Mesenchymal stem cell (in vitro differentiated cells and primary cell): Measurements from ENCODE around the gene GPR65.
A peak's percentile ranks its signal among the peaks of the same experiment; 100 is the strongest.

Source experiments
- DNase-seq: peaks from one replicate; pipeline ENCODE4 v3.0.0-alpha.2; 2013
- H2AFZ ChIP-seq: one replicate; pipeline ENCODE4 v1.6.1; 2013; ENCODE audit warnings: low read depth, mild to moderate bottlenecking, control low read depth, inconsistent platforms, low read length, moderate library complexity
- H2AK5ac ChIP-seq: 2 replicates; pipeline ENCODE4 v1.6.1; 2013; ENCODE audit warnings: low read length, moderate library complexity, mild to moderate bottlenecking, inconsistent platforms; ENCODE audit not compliant: severe bottlenecking
- H2BK120ac ChIP-seq: one replicate; pipeline ENCODE4 v1.6.1; 2013; ENCODE audit warnings: low read depth, mild to moderate bottlenecking, inconsistent platforms, low read length, moderate library complexity
- H2BK12ac ChIP-seq, 2 experiments: one replicate each; pipeline ENCODE4 v1.6.1; 2013; ENCODE audit warnings: inconsistent platforms in 2 of 2, low read length in 2 of 2, mild to moderate bottlenecking in 2 of 2, moderate library complexity in 2 of 2, control low read depth in 1 of 2
- H2BK15ac ChIP-seq: one replicate; pipeline ENCODE4 v1.6.1; 2013; ENCODE audit warnings: mild to moderate bottlenecking, low read depth, inconsistent platforms; ENCODE audit not compliant: poor library complexity, severe bottlenecking
- H2BK5ac ChIP-seq: 2 replicates; pipeline ENCODE4 v1.6.1; 2013; ENCODE audit warnings: low read depth, mild to moderate bottlenecking, low read length, control low read depth, inconsistent platforms; ENCODE audit not compliant: poor library complexity, severe bottlenecking
- H3K14ac ChIP-seq, 2 experiments: one replicate each; pipeline ENCODE4 v1.6.1; 2013; ENCODE audit warnings: inconsistent platforms in 2 of 2, low read length in 2 of 2, control low read depth in 1 of 2, mild to moderate bottlenecking in 1 of 2, moderate library complexity in 1 of 2
- H3K18ac ChIP-seq, 2 experiments: one replicate each; pipeline ENCODE4 v1.6.1; 2013; ENCODE audit warnings: inconsistent platforms in 2 of 2, low read length in 2 of 2, control low read depth in 1 of 2, low read depth in 1 of 2, mild to moderate bottlenecking in 1 of 2
- H3K23ac ChIP-seq, 2 experiments: one replicate each; pipeline ENCODE4 v1.6.1; 2013; ENCODE audit warnings: inconsistent platforms in 2 of 2, low read length in 2 of 2, mild to moderate bottlenecking in 2 of 2, moderate library complexity in 2 of 2, control low read depth in 1 of 2
- H3K27ac ChIP-seq: 2 replicates; pipeline ENCODE4 v1.5.1; 2013; ENCODE audit warnings: mild to moderate bottlenecking, moderate library complexity, low read length, control low read depth, inconsistent platforms; ENCODE audit not compliant: poor library complexity, severe bottlenecking
- H3K27me3 ChIP-seq, 2 experiments: 2 replicates each; pipeline versions ENCODE4 v1.6.1 to v1.7.0; 2013; ENCODE audit warnings: low read length in 2 of 2, mild to moderate bottlenecking in 2 of 2, moderate library complexity in 2 of 2, control low read depth in 1 of 2, inconsistent platforms in 1 of 2; ENCODE audit not compliant: control insufficient read depth in 1 of 2, insufficient read depth in 1 of 2
- H3K36me3 ChIP-seq, 2 experiments: 2 replicates each; pipeline versions ENCODE4 v1.6.1 to v1.7.0; 2013; ENCODE audit warnings: low read length in 2 of 2, control low read depth in 1 of 2, inconsistent platforms in 1 of 2, low read depth in 1 of 2, mild to moderate bottlenecking in 1 of 2; ENCODE audit not compliant: insufficient read depth in 2 of 2, control insufficient read depth in 1 of 2
- H3K4ac ChIP-seq, 2 experiments: one replicate each; pipeline ENCODE4 v1.6.1; 2013; ENCODE audit warnings: inconsistent platforms in 2 of 2, low read length in 2 of 2, mild to moderate bottlenecking in 2 of 2, moderate library complexity in 2 of 2, control low read depth in 1 of 2, low read depth in 1 of 2
- H3K4me1 ChIP-seq: 2 replicates; pipeline ENCODE4 v1.6.1; 2013; ENCODE audit warnings: low read depth, low read length, control low read depth; ENCODE audit not compliant: control insufficient read depth, insufficient read depth
- H3K4me2 ChIP-seq: 2 replicates; pipeline ENCODE4 v1.6.1; 2013; ENCODE audit warnings: low read length, mild to moderate bottlenecking, inconsistent platforms; ENCODE audit not compliant: poor library complexity, severe bottlenecking
- H3K4me3 ChIP-seq, 2 experiments: 2 replicates each; pipeline versions ENCODE4 v1.5.1 to v1.7.0; 2013; ENCODE audit warnings: low read length in 2 of 2, mild to moderate bottlenecking in 2 of 2, control low read depth in 1 of 2, low read depth in 1 of 2; ENCODE audit not compliant: insufficient read depth in 1 of 2
- H3K79me1 ChIP-seq: replicated peaks from 2 replicates; pipeline ENCODE4 v1.6.1; 2013; ENCODE audit warnings: mild to moderate bottlenecking, control low read depth, low read length, inconsistent platforms; ENCODE audit not compliant: poor library complexity, severe bottlenecking
- H3K9ac ChIP-seq: 2 replicates; pipeline ENCODE4 v1.7.0; 2013; ENCODE audit warnings: mild to moderate bottlenecking, low read length, moderate library complexity
- H3K9me3 ChIP-seq: 2 replicates; pipeline ENCODE4 v1.7.0; 2013; ENCODE audit warnings: mild to moderate bottlenecking, low read length; ENCODE audit not compliant: control insufficient read depth
- H4K8ac ChIP-seq: one replicate; pipeline ENCODE4 v1.6.1; 2013; ENCODE audit warnings: inconsistent platforms, mild to moderate bottlenecking, low read length, moderate library complexity
- H4K91ac ChIP-seq: one replicate; pipeline ENCODE4 v1.6.1; 2013; ENCODE audit warnings: mild to moderate bottlenecking, low read length, inconsistent platforms
- WGBS: methylation state at CpG from one replicate; pipeline ENCODE4 v1.1.7; 2013; ENCODE audit warnings: mixed read lengths; 5-methylcytosine and 5-hydroxymethylcytosine counted together

Gene GPR65

DNA sequence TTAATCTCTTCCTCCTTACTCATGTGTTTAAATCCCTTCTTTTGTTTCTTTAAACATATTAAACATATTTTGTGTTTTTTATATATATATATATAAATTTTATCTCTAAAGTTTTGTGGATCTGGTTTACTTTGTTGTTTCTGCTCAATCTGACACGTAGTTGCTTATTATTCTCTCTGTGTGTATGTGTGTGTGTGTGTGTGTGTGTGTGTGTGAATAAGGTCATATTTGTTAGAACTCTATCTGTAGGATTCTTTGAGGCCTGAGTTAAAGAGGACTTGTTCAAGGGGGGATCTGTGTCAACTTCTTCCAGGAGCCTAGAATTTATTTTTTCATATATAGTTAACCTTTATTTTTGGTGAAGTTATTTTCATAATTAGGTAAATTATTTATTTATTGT lies 2.7 kb downstream of the GPR65 start:
- WGBS = 81% methylated on average over 1 of the region's 1 CpG
- Histone ChIP-seq H3K79me1 (no peaks in the 10 kb centered on the region), H3K4ac (no peak overlapping the region), H2BK15ac (no peak overlapping the region), H2BK120ac (no peak overlapping the region), H3K36me3 (no peaks in the 10 kb centered on the region), H3K4me2 (no peak overlapping the region), H4K91ac (no peak overlapping the region), H3K23ac (no peak overlapping the region), H3K18ac (no peak overlapping the region), H3K9ac (no peak overlapping the region), H2BK5ac (no peak overlapping the region), H2AK5ac (no peak overlapping the region), H3K4me3 (no peak overlapping the region), H3K9me3 (no peaks in the 10 kb centered on the region), H3K4me1 (no peaks in the 10 kb centered on the region), H3K27me3 (no peaks in the 10 kb centered on the region), H3K27ac (no peak overlapping the region), H2BK12ac (no peak overlapping the region), H4K8ac (no peak overlapping the region), H2AFZ (no peak overlapping the region), H3K14ac (no peak overlapping the region)
- no peak for DNase-seq

DNA sequence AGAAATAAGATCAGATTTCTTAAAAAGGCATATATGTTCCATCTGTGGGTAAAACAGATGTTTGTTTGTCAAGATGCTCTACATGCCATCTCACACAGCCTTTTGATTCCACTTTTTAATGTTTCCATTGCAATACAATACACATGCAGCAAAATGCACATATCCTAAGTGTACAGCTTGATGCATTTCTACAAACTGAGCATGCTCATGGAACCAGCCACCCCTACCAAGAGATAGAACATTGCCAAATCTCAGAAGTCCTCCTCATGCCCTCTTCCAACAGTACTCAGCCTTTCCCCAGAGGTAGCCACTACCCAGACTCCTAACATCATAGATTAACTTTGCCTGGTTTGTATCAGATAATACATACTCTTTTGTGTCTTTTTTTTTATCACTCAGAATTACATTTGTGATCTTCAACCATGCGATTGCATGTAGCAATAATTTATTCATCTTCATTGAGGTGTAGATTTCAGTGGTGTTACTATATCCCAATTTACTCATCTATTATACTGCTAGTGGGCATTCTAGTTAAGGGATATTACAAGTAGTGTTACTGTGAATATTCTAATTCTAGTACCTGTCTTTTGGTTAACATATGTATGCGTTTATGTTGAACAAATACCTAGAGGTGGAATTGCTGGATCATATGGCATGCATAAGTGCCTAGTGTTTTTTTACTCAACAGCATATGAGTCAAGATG lies 3.3 kb downstream of the GPR65 start:
- no peak overlapping the region for H3K23ac ChIP-seq
- H2BK12ac ChIP-seq = no peak overlapping the region
- no peak overlapping the region for H2BK15ac ChIP-seq
- H3K9me3 ChIP-seq = no peaks in the 10 kb centered on the region
- no peak overlapping the region for H3K18ac ChIP-seq
- H2BK5ac ChIP-seq = no peak overlapping the region
- H3K4me2 ChIP-seq = no peak overlapping the region
- no peak overlapping the region for H2AK5ac ChIP-seq
- H4K8ac ChIP-seq = no peak overlapping the region
- H3K4ac ChIP-seq = no peak overlapping the region
- no peak overlapping the region for H3K14ac ChIP-seq
- H3K9ac ChIP-seq = no peak overlapping the region
- no peak overlapping the region for H2BK120ac ChIP-seq
- no peaks in the 10 kb centered on the region for H3K79me1 ChIP-seq
- peak overlapping the region; percentile 42 for H2AFZ ChIP-seq
- H3K4me1 ChIP-seq = no peaks in the 10 kb centered on the region
- no peaks in the 10 kb centered on the region for H3K36me3 ChIP-seq
- H3K27ac ChIP-seq = no peak overlapping the region
- no peaks in the 10 kb centered on the region for H3K27me3 ChIP-seq
- H4K91ac ChIP-seq = no peak overlapping the region
- 100% methylated on average over 1 of the region's 2 CpGs for WGBS
- no peak for DNase-seq
- H3K4me3 ChIP-seq = no peak overlapping the region

DNA sequence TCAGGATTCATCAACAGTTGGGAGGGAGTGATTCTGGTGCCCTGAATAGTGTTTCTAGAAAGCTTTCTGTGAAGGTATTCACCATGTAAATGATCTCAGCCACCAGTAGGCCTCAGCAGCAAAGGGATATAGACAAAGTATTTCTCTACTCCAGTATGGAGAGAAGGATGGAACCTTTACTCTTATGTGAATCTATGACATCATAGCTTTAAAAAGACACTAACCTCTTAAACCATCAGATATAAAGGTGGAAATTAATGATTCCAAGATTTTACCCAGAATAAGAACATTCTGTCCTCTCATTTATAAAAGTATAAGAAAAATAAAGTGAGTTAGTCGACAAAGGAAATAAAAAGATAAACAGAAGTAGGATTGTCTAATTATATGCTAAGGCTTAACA lies 4.6 kb downstream of the GPR65 start:
- Histone ChIP-seq H2BK15ac (no peak overlapping the region), H3K4ac (no peak overlapping the region), H3K36me3 (no peaks in the 10 kb centered on the region), H4K91ac (no peak overlapping the region), H2AK5ac (no peak overlapping the region), H3K23ac (no peak overlapping the region), H2AFZ (no peak overlapping the region), H3K4me3 (no peak overlapping the region), H3K79me1 (no peaks in the 10 kb centered on the region), H2BK12ac (no peak overlapping the region), H3K4me1 (no peaks in the 10 kb centered on the region), H3K27me3 (no peaks in the 10 kb centered on the region), H3K27ac (no peak overlapping the region), H3K18ac (no peak overlapping the region), H3K14ac (no peak overlapping the region), H3K4me2 (no peak overlapping the region), H2BK120ac (no peak overlapping the region), H4K8ac (no peak overlapping the region), H3K9ac (no peak overlapping the region), H2BK5ac (no peak overlapping the region), H3K9me3 (no peaks in the 10 kb centered on the region)
- DNase-seq = no peak
- WGBS = no CpG with 5 or more reads among the region's 1 CpG

DNA sequence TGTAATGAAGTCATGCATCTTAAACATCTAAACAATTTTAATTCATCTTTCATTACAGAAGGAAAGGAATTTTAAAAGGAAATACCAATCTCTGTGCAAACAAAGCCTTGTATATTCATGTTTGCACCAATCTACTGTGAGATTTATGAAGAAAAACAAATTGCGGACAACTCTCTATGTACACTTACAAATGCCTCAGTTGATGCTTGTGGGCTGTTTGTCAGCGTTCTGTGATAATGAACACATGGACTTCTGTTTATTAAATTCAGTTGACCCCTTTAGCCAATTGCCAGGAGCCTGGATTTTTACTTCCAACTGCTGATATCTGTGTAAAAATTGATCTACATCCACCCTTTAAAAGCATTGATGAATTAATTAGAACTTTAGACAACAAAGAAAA lies 5.4 kb downstream of the GPR65 start:
- H2BK12ac ChIP-seq = no peak overlapping the region
- no peak overlapping the region for H3K4ac ChIP-seq
- no peak overlapping the region for H3K4me2 ChIP-seq
- no peak overlapping the region for H2AK5ac ChIP-seq
- H3K4me1 ChIP-seq = no peaks in the 10 kb centered on the region
- no peak overlapping the region for H3K4me3 ChIP-seq
- no peak overlapping the region for H3K14ac ChIP-seq
- H4K91ac ChIP-seq = no peak overlapping the region
- H4K8ac ChIP-seq = no peak overlapping the region
- H3K18ac ChIP-seq = no peak overlapping the region
- H3K23ac ChIP-seq = no peak overlapping the region
- H3K27ac ChIP-seq = no peak overlapping the region
- no peaks in the 10 kb centered on the region for H3K27me3 ChIP-seq
- no peak overlapping the region for H2BK120ac ChIP-seq
- H3K9ac ChIP-seq = no peak overlapping the region
- no peaks in the 10 kb centered on the region for H3K9me3 ChIP-seq
- no peaks in the 10 kb centered on the region for H3K36me3 ChIP-seq
- no peaks in the 10 kb centered on the region for H3K79me1 ChIP-seq
- no peak overlapping the region for H2BK5ac ChIP-seq
- no peak overlapping the region for H2AFZ ChIP-seq
- no peak overlapping the region for H2BK15ac ChIP-seq
- WGBS = 83% methylated on average over 1 of the region's 2 CpGs
- DNase-seq = no peak
